Fibroblast of skin of left quadriceps (primary cell): ENCODE measurements around the gene INCENP.

Experiments used
- DNase-seq, 2 experiments: peaks; one replicate each; pipeline ENCODE4 v3.0.0-alpha.2; 2013; ENCODE audit warnings: low read depth in 2 of 2

The INCENP gene

DNA sequence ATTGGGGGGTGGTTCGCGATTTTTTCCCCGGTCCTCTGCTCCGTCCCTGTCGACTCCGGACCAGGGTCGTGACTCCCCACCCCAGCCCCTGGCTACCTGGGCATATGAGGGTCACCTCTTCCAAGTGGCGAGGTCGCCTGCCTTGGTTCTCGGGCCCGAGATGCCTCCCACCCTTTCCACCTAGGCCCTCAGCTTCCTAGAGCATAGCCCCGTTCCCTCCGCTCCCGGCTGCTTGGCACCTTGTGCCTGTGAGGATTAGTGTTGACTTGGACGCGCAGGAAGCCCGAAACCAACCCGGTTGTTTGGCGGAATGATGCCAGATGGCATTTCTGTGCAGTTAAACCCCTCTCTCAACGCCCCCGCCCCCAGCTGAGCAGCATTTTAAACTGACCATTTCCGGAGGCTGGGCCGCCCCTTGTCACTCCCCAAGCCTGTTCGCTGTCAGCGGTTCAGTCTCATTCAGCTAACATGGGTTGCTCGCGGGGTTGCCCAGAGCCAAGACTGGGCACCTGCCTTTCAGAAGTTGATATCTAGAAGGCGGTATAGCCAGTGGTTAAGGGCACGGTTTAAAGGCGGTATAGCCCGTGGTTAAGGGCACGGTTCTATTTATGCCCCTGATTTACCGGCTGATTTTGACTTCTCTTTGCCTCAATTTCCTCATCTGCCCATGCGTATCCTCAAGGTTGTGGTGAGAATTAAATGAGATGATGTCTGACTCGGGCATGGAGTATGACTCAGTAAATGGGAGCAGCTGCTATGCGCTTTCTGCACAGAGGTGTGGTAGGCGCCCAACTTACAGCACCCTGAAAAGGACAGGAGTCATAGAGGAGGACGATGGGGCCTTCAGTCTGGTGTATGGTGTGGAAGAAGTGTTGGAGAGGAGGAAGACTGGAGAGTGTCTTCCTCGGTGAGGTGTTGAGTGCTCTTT, 639 bp downstream of the INCENP start:
- no peak for DNase-seq

DNA sequence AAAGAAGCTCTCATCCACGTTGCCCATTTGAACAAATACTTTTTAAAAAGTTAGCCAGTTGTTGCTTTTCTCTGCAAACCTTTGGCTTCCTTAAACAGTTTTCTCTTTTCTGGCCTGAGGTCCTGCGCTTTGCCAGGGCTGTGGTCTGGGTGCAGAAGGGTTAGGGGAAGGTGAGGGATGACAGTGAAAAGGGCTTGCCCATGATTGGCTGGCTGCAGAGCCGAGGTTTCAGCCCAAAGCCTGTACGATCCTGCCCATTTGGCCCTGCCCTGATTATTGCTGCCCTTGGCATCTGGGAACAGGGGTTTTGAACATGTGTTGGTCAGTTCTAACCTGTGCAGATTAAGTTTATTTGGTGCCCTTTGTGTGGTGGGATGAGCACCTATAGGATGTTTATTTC, 1.5 kb downstream of the INCENP start:
- no peak for DNase-seq

DNA sequence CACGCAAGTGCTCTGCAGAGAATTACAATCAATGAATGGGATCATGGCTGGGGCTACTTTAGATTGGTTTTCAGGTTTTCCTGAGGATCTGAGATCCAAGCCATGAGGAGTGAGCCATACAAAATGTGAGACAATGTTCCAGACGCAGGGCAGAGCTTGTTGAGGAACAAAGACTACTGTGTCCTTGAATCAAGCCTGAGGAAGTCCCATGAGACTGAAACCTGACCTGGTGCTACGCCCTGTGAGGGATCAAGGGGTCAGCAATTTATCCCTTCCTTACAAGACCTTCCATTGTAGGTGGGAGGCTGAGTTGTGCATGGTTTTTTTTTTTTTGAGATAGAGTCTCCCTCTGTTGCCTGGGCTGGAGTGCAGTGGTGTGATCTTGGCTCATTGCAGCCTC, 2.1 kb downstream of the INCENP start:
- no peak for DNase-seq

DNA sequence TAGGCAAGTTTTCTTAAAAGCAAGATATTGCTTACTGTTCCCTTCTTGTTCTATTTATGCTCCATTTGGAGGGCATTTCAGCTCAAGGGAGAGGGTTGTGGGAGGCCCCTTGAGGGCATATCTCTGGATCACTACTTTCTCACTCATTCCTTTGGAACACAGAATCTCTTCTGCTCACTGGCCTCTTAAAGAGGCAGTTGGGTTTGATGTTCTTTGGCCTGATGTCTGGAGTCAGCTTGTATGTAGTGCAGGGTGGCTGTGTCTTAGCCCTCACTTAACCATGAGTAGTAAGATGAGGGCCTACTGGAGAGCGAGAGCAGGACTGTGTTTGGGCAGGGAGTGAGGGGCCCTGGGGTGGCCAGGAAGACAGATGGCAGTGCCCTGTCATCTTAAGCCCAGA, 3.6 kb downstream of the INCENP start:
- no peak for DNase-seq

DNA sequence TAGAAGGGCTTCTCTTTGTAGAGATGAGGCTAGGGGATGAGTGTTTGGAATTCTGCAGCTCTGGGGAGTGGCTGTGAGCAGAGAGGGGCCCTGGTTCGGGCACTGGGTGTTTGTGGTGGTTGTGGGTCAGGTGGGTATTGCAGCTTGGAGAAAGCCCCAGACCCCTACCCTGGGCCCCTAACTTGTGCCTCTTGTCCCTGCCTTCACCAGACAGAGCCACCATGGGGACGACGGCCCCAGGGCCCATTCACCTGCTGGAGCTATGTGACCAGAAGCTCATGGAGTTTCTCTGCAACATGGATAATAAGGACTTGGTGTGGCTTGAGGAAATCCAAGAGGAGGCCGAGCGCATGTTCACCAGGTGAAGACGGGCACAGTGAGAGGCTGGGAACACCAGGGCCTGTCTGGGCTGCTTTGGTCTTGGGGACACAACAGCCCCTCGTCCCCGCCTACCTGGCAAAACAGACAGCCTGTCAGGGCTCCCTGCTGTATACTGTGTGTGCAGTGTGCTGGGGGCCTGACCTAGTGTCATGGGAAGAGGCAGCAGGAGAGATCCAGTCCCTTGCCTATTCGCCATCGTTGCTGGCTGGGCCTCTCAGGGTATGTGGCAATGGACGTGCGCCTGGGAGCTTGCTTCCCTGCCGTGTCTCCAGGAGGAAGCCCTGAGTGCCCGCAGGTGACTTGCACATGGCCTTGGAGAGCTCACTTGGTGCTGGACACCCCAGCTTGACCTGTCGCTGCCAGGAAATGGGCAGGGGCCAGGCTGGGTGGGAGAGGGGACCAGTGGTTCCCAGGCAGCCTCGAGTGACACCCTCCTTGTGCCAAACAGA, 4.3 kb downstream of the INCENP start:
- DNase-seq, result no peak

DNA sequence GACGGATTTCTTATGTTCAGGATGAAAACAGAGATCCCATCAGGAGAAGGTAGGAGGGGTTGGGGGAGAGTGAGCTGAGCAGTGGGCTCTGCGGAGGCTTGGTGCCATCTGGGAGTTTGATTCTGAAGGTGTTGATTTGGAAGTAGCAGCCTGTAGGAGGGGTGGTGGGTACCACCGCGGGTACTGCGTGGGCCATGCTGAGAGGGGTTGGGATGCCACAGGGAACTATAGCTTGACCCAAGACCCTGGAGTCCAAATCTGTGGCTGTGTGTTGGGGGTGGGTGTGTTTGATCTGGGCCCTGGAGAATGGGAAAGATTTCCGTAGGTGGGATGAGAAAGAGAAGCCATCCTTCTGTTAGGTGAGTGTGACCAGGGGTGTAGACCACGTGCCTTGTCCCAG, 5.0 kb downstream of the INCENP start:
- DNase-seq, result no peak

DNA sequence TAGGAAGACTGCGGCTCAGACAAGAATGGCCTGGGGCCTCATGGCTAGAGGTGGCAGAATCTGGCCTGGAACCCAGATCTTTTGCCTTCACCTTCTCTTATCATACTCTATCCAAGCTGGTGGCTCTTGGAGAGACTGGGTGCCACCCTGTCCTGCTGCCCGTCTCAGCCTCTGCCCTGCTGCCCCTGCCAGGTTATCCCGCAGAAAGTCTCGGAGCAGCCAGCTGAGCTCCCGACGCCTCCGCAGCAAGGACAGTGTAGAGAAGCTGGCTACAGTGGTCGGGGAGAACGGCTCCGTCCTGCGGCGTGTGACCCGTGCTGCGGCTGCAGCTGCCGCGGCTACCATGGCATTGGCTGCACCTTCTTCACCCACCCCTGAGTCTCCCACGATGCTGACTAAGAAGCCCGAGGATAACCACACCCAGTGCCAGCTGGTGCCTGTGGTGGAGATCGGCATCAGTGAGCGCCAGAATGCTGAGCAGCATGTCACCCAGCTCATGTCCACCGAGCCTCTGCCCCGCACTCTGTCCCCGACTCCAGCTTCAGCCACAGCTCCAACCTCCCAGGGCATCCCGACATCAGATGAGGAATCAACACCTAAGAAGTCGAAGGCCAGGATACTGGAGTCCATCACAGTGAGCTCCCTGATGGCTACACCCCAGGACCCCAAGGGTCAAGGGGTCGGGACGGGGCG, 5.9 kb downstream of the INCENP start:
- no peak for DNase-seq

DNA sequence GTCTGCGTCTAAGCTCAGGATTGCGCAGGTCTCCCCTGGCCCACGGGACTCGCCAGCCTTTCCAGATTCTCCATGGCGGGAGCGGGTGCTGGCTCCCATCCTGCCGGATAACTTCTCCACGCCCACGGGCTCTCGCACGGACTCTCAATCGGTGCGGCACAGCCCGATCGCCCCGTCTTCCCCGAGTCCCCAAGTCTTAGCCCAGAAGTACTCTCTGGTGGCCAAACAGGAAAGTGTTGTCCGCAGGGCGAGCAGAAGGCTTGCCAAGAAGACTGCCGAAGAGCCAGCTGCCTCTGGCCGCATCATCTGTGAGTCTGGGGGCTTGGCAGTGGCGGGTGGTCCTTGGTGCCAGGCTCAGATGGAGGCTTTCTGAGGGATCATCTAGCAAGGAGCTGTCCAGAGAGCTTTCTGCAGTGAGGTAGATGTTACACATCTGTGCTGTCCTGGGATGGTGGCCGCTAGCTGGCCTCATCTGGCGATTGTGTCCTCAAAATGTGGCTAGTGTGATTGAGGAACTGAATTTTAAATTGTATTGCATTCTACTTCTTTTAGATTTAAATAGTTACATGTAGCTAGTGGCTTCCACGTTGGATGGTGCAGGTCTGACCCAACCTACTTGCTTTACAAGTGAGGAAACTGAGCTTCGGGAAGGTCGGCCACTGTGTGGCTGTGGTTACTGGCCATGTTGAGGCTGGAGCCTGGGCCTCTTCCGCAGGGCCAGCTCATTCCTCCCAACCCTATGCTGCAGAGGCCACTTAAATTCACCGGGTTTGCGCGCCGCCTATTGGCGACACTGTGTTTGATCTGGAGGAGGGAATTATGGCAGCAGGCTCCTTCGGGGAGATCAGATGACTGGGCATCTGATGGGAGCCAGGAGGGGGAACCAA, 6.7 kb downstream of the INCENP start:
- no peak for DNase-seq

DNA sequence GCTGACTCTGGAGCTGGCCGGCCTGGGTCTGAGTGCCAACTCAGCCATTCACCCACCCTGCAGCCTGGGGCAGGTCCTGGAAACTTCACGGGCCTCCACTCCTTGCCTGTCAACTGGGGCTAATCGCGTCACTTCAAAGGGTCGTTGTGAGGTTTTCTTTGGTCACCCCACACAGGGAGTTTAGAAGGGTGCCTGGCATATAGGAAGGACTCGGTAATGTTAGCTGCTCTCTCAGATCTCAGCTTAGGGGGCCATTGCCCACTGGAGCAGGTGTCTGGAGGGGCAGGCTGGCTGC, 7.3 kb downstream of the INCENP start:
- DNase-seq, result no peak

DNA sequence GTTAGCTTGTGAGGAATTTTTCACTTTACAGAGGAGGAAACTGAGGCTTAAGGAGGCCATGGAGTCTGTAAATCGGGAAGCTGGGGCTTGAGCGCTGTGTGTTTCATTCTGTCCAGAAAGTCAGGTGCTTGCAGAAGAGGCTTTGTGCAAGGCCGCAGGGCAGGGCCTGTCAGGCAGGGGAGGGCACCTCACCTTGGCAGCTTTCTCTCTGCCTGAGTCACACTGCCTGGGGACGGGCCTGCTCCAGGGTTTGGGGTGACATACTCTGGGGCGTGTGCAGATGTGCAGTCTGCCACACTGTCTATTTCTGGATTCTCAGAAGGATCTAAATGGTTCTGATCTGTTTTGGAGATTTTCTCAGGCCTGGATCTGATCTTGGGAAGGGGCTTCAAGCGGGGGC, 8.4 kb downstream of the INCENP start:
- no peak for DNase-seq

DNA sequence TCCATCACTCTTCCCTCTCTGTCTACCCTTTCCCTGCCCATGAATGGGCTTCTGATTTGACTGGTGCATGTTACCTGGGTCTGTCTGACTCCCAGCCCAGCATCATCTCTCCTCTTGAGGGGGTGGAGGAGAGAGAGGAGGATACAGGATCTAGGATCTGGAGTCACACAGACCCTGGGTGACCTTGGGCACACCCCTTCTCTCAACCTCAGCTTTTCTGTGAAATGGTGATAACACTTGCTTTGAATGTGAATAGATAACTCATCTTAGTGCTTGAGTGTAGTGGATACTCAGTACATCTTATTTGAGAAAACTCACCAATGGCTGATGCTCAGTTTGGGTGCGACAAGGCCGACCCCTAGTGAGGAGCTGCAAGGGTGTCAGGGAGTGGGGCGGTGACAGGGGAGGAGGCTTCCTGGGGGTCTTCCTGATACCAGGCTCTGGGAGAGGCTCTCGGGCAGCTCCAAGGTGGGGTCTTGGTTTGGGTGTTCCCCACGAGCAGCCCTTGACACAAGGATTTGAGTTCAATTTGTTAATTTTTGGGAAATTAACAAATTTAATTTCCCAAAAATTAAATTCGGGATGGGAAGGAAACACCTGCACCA, 9.0 kb downstream of the INCENP start:
- no peak for DNase-seq

DNA sequence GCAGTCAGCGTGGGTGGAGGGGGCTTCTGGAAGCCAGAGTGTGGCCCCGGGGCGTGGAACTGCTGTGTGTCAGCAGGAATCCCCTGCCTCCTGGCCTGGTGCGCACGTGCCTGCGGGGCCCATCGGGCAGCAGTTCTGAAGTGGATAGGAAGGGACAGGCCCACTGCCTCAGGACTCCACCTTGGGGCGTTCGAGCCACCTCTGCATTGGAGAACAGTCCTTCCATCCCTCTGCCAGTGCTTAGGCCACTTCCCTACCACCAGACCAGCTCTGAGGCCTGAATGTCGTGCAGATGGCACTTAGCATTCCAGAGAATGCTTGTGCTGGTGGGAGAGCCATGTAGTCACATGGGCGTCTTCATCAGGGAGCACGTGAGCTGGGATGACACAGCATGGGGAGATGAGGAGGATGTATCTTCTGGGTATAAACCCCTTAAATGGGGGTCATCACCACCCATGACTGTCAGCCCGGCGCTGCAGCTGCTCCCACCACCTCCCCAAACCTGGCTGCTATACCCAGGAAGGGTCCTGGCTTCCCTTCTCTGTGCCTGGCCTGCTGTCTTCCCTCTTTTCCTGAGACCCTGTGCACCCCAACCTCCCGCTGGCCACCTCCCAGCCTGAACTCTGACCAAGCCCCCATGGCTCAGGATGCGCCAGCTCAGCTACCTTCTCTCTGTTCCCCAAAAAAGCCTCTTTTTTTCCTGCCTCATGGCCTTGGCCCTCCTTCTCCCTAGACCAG, 9.7 kb downstream of the INCENP start:
- DNase-seq, result no peak

DNA sequence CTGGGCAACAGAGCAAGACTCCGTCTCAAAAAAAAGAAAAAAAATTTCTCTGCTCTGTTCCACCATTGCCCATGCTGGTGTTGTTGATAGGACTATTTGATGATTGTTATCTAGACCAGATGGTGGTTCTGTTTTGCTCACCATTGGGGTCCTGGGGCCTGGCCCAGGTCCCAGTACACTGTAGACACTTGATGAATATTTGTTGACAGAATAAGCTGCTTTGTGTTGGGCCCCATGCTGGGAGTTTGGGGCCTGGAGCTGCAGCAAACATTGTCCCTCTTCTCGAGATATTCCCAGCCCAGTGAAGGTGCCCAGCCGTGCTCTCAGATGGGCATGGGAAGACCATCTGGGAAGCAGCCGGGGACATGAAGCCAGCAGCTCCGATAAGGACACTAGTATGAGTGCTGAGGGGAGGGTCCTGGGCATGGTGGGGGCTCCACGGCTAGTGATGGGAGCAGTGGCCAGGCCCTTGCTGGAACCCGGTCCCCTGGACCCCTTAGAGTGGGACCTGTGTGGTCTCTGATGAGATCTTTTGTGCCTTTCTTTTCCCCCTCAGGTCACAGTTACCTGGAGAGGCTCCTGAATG, 13.6 kb downstream of the INCENP start:
- no peak for DNase-seq

DNA sequence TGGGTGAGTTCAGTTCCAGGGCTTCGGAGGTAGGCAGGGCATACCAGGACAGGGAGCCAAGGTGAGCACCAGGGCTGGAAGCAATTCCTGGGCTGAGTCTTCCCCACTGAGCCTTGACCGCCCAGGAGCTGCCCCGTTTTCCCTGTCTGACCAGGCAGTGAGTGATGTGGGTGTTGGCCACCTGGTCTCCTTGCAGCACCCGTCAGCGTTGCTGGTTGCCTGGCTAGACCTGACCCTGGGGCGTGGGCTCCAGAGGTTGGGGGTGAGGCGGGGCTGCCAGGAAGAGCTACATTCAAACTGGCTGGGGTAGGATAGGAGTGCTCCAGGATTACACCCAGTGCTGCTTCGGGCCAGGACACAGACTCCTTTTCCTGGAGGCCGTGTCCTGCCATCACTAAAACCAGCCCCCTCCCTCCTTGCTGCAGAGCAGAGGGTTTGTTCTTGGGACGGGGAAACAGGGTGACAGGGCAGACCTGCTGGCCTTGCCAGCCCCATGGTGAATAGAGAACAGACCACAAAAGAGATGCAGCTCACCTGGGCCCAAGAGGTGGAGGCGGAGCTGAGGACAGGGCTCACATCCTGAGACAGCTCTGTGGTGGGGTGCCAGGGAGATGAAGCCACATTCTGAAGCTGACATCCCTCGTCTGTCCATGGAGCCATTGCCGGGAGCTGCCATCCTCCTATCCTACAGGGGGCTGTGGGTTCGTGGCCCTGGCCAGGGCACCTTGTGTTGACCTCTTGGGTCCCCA, 14.2 kb downstream of the INCENP start:
- no peak for DNase-seq

DNA sequence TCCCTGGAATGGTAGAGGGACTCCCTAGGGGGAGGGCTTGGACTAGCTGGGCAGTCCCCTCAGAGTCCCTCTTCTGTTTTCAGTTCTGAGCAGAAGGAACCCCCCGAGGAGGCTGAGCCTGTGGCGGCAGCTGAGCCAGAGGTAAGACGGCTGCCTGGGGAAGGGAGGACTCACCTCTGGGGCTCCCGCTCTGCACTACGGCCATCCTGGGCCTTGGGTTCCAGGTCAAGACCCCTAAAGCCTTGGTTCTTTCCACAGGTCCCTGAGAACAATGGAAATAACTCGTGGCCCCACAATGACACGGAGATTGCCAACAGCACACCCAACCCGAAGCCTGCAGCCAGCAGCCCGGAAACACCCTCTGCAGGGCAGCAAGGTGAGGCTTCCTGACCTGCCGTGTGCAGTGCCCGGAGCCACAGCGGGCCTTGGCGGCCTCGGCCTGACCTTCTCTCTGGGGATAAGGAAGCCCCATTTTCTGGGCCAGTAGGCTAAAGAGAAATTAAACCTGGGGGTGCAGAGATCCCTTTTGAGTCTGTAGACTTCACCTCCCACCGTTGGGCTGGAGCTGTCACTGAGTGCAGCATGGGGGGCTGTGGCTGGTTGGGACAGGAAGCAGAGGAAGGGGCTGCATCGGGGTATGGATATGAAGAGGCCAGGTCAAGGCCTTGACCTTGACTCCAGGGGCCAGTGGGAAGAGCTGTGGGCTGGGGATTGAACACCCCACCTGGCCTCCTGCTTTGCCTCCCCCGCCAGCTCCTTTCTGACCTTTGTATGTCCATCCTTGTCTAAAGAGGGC, 15.0 kb downstream of the INCENP start:
- no peak for DNase-seq

DNA sequence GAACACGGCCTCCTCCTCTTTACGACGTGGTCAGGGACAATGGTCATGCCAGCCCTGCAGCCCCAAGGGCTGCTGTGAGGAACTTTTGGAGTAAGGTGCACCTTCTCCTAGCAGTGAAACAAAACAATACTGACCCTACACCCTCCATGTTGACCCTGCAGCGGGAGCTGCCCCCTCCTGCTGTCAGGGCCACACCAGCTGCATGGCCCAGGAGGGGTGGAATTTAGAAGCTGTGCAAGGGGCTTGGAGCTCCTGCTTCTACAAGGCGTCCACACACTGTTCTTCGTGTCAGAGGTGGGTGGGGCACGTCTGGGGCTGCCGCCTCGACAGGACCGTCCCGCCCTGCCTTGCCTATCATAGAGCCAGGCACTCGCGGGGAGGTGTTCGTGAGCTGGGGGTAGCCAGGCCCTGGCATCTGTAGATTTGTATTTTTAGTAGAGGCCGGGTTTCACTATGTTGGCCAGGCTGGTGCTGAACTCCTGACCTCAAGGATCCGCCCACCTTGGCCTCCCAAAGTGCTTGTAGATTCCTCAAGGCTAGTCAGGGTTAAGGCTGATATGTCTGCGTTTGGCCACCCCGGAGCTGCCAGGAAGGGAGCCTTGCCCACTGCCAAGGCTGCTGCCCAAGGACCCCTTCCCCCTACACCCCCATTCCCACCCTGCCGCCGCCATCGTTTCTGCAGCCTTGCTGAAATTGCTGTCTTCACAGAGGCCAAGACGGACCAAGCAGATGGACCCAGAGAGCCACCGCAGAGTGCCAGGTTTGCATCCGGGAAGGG, 15.9 kb downstream of the INCENP start:
- no peak for DNase-seq

DNA sequence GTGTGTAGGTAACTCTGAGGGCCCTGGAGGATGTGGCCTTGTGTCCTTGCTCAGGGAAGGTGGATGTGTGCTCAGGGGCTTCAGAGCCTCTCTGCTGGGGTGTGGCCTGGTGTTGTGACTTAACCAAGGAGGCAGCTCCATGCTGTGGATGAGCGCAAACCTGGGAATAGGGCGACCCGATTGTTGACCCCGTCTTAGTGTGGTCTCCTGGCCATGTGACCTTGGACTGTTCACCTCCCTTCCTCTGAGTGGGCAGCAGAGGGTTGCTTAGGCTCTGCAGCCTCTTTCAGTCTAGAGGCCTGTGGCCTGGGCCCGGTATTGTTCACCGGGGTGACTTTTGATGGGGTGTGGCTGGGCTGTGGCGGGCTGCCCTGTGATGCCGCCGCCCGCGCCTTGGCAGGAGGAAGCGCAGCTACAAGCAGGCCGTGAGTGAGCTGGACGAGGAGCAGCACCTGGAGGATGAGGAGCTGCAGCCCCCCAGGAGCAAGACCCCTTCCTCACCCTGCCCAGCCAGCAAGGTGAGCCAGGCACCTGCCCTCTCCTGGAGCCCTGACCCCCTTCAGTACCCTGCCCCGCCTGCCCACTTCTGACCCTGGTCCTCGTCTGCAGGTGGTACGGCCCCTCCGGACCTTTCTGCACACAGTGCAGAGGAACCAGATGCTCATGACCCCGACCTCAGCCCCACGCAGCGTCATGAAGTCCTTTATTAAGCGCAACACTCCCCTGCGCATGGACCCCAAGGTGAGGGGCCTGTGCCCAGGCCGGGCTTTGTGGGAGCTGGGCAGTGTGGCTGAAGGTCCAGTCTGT, 16.7 kb downstream of the INCENP start:
- no peak for DNase-seq
